Epithelial cell of esophagus (primary cell): ENCODE data around the gene ADGRG7.
A peak's percentile ranks its signal among the peaks of the same experiment; 100 is the strongest.

Source experiments
- DNase-seq: peaks from one replicate; pipeline ENCODE4 v3.0.0; 2010; ENCODE audit warnings: low read depth
- H3K4me3 ChIP-seq: 2 replicates; pipeline ENCODE4 v1.5.1; 2011; ENCODE audit warnings: mild to moderate bottlenecking, low read length, control low read depth
- TF ChIP-seq, protein P1 (sequence below): IDR thresholded peaks from 2 replicates; pipeline ENCODE4 v1.5.1; 2011; ENCODE audit warnings: low read depth, mild to moderate bottlenecking, low read length, control low read depth, inconsistent platforms; ENCODE audit not compliant: insufficient read depth; ENCODE audit errors: missing control alignments

Gene ADGRG7

DNA sequence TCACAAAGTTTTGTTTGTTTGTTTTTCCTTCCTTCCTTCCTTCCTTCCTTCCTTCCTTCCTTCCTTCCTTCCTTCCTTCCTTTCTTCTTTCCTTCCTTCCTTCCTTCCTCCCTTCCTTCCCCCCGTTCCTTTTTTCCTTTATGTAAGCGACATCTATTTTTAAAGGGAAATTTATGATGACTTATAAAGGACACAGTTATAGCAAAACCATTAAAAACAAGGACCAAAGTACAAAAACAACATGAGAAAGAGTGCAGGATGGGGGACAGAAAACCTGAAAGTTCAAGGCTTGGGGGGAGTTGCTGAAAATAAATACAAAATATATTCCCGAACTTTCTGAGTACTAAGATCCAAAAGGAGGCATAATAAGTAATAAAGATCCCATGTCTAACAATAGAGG lies 1.8 kb downstream of the ADGRG7 start:
- TF ChIP-seq, protein P1, sequence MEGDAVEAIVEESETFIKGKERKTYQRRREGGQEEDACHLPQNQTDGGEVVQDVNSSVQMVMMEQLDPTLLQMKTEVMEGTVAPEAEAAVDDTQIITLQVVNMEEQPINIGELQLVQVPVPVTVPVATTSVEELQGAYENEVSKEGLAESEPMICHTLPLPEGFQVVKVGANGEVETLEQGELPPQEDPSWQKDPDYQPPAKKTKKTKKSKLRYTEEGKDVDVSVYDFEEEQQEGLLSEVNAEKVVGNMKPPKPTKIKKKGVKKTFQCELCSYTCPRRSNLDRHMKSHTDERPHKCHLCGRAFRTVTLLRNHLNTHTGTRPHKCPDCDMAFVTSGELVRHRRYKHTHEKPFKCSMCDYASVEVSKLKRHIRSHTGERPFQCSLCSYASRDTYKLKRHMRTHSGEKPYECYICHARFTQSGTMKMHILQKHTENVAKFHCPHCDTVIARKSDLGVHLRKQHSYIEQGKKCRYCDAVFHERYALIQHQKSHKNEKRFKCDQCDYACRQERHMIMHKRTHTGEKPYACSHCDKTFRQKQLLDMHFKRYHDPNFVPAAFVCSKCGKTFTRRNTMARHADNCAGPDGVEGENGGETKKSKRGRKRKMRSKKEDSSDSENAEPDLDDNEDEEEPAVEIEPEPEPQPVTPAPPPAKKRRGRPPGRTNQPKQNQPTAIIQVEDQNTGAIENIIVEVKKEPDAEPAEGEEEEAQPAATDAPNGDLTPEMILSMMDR, result no peak
- H3K4me3 ChIP-seq, result no peak overlapping the region
- DNase-seq, result no peak

DNA sequence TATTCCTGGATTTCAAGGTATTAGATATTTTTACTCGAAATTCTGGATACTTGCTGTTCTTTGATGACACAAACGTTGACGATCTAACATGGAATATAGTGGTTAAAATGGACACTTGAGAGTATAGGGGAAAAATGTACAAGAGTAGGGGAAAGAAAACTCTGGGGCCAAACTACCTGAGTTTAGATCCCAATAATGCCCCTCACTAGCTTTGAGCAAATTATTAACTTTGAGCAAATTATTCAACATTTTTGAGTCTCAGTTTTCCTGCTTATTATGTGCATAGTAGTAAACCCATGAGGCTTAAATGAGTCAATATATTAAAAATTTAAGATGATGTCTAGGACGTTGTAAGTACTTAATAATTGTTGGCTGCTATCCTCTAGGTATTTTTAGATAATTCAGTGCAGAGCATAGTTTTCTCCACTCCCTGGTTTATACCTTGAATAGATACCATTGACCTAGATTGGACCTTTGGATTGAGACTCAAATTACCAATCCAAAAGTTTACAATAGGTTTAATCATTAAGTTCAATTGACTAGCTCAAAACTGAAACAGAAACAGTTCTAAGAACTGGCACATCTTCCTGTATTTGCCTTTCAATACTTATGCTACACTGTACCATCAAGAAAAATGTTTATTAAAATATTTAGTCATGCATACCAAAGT lies 4.5 kb downstream of the ADGRG7 start:
- DNase-seq, result no peak
- TF ChIP-seq, protein P1, result no peak
- H3K4me3 ChIP-seq, result no peak overlapping the region

DNA sequence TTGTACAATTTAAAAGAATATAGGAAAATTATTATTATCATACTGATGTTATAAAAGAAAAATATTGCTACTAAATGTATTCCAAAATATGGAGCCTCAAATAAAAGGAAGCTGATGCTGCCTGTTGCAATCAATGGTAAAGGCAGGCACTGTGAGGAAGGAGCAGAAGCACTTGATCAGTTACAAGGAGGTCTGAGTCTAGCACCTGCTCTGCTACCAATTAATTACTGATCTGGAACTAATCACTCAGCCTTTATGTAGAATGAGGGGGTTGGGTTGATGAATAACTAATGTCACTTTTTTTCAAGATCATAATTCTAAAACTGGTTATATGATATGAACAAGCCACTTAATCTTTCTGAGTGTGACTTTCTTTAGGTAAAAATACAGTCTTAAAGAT lies 5.5 kb downstream of the ADGRG7 start:
- TF ChIP-seq, protein P1, result no peak
- no peak overlapping the region for H3K4me3 ChIP-seq
- no peak for DNase-seq

DNA sequence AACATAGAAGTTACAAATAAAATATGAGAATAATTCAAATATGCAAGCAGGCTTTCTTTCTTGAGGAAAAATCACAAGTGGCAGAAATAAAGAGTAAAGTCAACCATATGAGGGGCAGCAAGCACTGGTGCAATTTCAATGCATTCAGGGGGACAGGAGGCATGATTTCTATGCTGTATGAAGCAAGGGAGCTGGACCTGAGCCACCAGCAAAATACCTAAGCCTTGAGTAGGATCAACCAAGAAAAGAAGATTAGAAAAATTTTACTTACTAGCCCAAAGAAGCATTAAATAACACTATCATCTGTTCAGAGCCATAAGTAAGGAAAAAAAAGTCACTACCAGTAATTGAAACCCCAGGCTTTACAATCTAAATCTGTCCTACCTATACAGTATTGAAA lies 6.3 kb downstream of the ADGRG7 start:
- TF ChIP-seq, protein P1, result no peak
- no peak overlapping the region for H3K4me3 ChIP-seq
- DNase-seq, result peak; percentile 10

DNA sequence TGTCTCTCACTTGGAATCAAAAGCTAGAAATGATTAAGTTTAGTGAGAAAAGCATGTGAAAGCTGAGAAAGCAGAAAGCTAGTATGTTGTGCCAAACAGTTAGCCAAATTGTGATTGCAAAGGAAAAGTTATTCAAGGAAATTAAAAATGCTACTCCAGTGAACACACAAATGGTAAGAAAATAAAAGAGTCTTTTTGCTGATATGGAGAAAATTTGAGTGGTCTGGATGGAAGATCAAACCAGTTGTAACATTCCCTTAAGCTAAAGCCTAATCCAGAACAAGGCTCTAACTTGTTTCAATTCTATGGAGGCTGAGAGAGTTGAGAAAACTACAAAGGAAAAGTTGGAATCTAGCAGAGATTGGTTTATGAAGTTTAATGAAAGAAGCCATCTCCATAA lies 11.8 kb downstream of the ADGRG7 start:
- TF ChIP-seq, protein P1, result no peak
- no peak for DNase-seq

DNA sequence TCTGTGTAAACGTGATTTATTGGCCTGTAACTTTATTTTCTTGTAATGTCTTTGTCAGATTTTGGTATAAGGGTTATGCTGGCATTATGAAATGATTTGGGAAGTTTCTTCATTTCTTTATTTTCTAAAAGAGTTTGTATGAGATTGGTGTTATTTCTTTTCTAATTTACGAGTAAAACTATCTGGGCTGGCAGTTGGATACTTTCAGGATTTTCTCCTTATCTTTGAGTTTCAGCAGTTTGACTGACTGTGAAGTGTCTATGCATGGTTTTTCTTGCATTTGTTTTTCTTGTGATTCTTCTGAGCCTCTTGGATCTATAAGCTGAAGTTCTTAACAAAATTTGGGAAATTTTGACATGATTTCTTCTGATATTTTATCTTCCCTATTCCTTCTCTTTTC lies 18.1 kb downstream of the ADGRG7 start:
- H3K4me3 ChIP-seq, result no peak overlapping the region
- no peak for DNase-seq
- TF ChIP-seq, protein P1, result no peak

More for the DNA sequence above, 11.8 kb downstream of the ADGRG7 start:
- no peak overlapping the region for H3K4me3 ChIP-seq
